Measurements from ENCODE around the gene RAMACL. TPM values are rescaled to one million over a fixed set of nuclear protein-coding genes. Genes with fewer than 3 reads are reported as not detected.

RAMACL gene
- total RNA-seq, 1 experiment from 2014 or later = 0.13 TPM

GRCh38 chr6:166563805-166564204, 22.7 kb downstream of the RAMACL start:
- ATAC-seq (no peak), DNase-seq (ENCODE audit: low read depth, low spot score) (no peak)
- Histone ChIP-seq H3K4me3 (ENCODE audit: low read depth in 2 of 2, low read length in 2 of 2) (no peak overlapping the region), H3K9me3 (ENCODE audit: control insufficient read depth, insufficient read depth, low read depth, low read length) (no peaks in the 10 kb centered on the region; the same call in 1 of the 2 replicates), H3K4me1 (ENCODE audit: control insufficient read depth, insufficient read depth, low read length) (no peaks in the 10 kb centered on the region), H3K27me3 (ENCODE audit: control insufficient read depth, insufficient read depth, low read length) (no peaks in the 10 kb centered on the region), H3K27ac (ENCODE audit: low read length) (no peak overlapping the region), H3K36me3 (ENCODE audit: control insufficient read depth, insufficient read depth, low read length) (no peaks in the 10 kb centered on the region)
- no TSS peak for BruUV-seq (replicated peaks)
- POLR2A ChIA-PET = no interaction called here
- intact Hi-C loops (cut with micrococcal nuclease; ENCODE audit: unreplicated experiment) (no loop called here), in situ Hi-C loops (cut with HindIII; ENCODE audit: low pct_unique_long_range_greater_than_20kb, low sequenced_read_pairs) (no loop called here)
- no peak for TF ChIP-seq POLR2AphosphoS5 (IDR thresholded peaks at IDR 0.05; ENCODE audit: low read depth, low read length)
- no peak for TF ChIP-seq REST (IDR thresholded peaks at IDR 0.05; ENCODE audit: insufficient read depth in 1 of 2, low read depth in 2 of 2, low read length in 1 of 2)
- TF ChIP-seq CTCF (IDR thresholded peaks at IDR 0.05) = no peak
- no peak for TF ChIP-seq SIN3A (IDR thresholded peaks at IDR 0.05; ENCODE audit: borderline replicate concordance, insufficient read depth, low read depth, low read length)
- TF ChIP-seq TCF7L2 (IDR thresholded peaks at IDR 0.05; ENCODE audit: low read depth, low read length) = no peak
- CTCF ChIA-PET = no interaction called here

- intact Hi-C loops (cut with micrococcal nuclease; ENCODE audit: unreplicated experiment) (no loop called here), in situ Hi-C loops (cut with HindIII; ENCODE audit: low pct_unique_long_range_greater_than_20kb, low sequenced_read_pairs) (no loop called here)
- TF ChIP-seq TCF7L2 (IDR thresholded peaks at IDR 0.05; ENCODE audit: low read depth, low read length) = no peak
- H3K4me3 ChIP-seq (ENCODE audit: low read depth in 2 of 2, low read length in 2 of 2) = no peak overlapping the region
- no peaks in the 10 kb centered on the region; the same call in 1 of the 2 replicates for H3K9me3 ChIP-seq (ENCODE audit: control insufficient read depth, insufficient read depth, low read depth, low read length)
- H3K27me3 ChIP-seq (ENCODE audit: control insufficient read depth, insufficient read depth, low read length) = no peaks in the 10 kb centered on the region
- ATAC-seq (no peak), DNase-seq (ENCODE audit: low read depth, low spot score) (no peak)
- no TSS peak for BruUV-seq (replicated peaks)
- ChIA-PET POLR2A (no interaction called here), CTCF (no interaction called here)
- H3K4me1 ChIP-seq (ENCODE audit: control insufficient read depth, insufficient read depth, low read length) = no peaks in the 10 kb centered on the region
- no peak overlapping the region for H3K27ac ChIP-seq (ENCODE audit: low read length)
- H3K36me3 ChIP-seq (ENCODE audit: control insufficient read depth, insufficient read depth, low read length) = no peaks in the 10 kb centered on the region
These were observed 23.3 kb downstream of the RAMACL start for GRCh38 chr6:166563200-166563599.

- Histone ChIP-seq H3K9me3 (ENCODE audit: control insufficient read depth, insufficient read depth, low read depth, low read length) (no peaks in the 10 kb centered on the region; the same call in 1 of the 2 replicates), H3K27me3 (ENCODE audit: control insufficient read depth, insufficient read depth, low read length) (no peaks in the 10 kb centered on the region), H3K36me3 (ENCODE audit: control insufficient read depth, insufficient read depth, low read length) (no peaks in the 10 kb centered on the region), H3K4me3 (ENCODE audit: low read depth in 2 of 2, low read length in 2 of 2) (no peak overlapping the region), H3K4me1 (ENCODE audit: control insufficient read depth, insufficient read depth, low read length) (no peaks in the 10 kb centered on the region), H3K27ac (ENCODE audit: low read length) (no peak overlapping the region)
- no peak for DNase-seq (ENCODE audit: low read depth, low spot score)
- intact Hi-C loops (cut with micrococcal nuclease; ENCODE audit: unreplicated experiment) (no loop called here), in situ Hi-C loops (cut with HindIII; ENCODE audit: low pct_unique_long_range_greater_than_20kb, low sequenced_read_pairs) (no loop called here)
- ATAC-seq = no peak
- ChIA-PET CTCF (no interaction called here), POLR2A (no interaction called here)
- TF ChIP-seq POLR2AphosphoS5 (IDR thresholded peaks at IDR 0.05; ENCODE audit: low read depth, low read length) (no peak), CTCF (IDR thresholded peaks at IDR 0.05) (no peak), SIN3A (IDR thresholded peaks at IDR 0.05; ENCODE audit: borderline replicate concordance, insufficient read depth, low read depth, low read length) (no peak), TCF7L2 (IDR thresholded peaks at IDR 0.05; ENCODE audit: low read depth, low read length) (no peak), REST (IDR thresholded peaks at IDR 0.05; ENCODE audit: insufficient read depth in 1 of 2, low read depth in 2 of 2, low read length in 1 of 2) (no peak)
- no TSS peak for BruUV-seq (replicated peaks)
These were observed 23.8 kb downstream of the RAMACL start for GRCh38 chr6:166562726-166563125.
